B cell (primary cell): Measurements from ENCODE around the gene ARHGAP26. TPM values are rescaled to one million over a fixed set of nuclear protein-coding genes. Genes with fewer than 3 reads are reported as not detected.

Experiments
- ATAC-seq: fragments of 200-7000 bp; cut with Tn5 transposase; one replicate; pipeline ENCODE4 v1.10.0; 2021; ENCODE audit warnings: low read depth, mild to moderate bottlenecking, moderate number of reproducible peaks, moderate library complexity
- CTCF ChIA-PET: fragments of 350-600 bp; sonication (Branson Sonifier 250); formaldehyde crosslinking; loops from one replicate; lab custom pipeline; 2021; ENCODE audit warnings: antibody characterized with exemption, inconsistent platforms; lab: Charles Lee
- POLR2A ChIA-PET: fragments of 350-600 bp; sonication (Branson Sonifier 250); formaldehyde crosslinking; loops from one replicate; lab custom pipeline; 2021; ENCODE audit warnings: antibody characterized with exemption; lab: Charles Lee
- DNase-seq: peaks from one replicate; pipeline ENCODE4 v3.0.0; 2013
- H2AFZ ChIP-seq: 2 replicates; pipeline ENCODE4 v1.6.1; 2012; ENCODE audit warnings: mild to moderate bottlenecking, low read depth, low read length; ENCODE audit not compliant: insufficient read depth, poor library complexity, severe bottlenecking
- H3K27ac ChIP-seq, 2 donors: 1 replicate in 1 of 2; 2 replicates in 1 of 2; pipeline ENCODE4 v1.5.1; 2012 to 2013; ENCODE audit warnings: low read length in 2 of 2, mild to moderate bottlenecking in 2 of 2, moderate library complexity in 1 of 2
- H3K27me3 ChIP-seq, 4 experiments: fragments of 200-600 bp in 1 of 4; sonication (generic) in 1 of 4; replicated peaks in 1 of 4; 1 replicate in 2 of 4; 2 replicates in 2 of 4; pipeline versions ENCODE4 v1.6.1 to v1.7.0; 2013 to 2016; ENCODE audit warnings: low read length in 3 of 4, mild to moderate bottlenecking in 2 of 4, mixed read lengths in 1 of 4, moderate library complexity in 1 of 4; ENCODE audit not compliant: insufficient read depth in 4 of 4, control insufficient read depth in 3 of 4; ENCODE audit errors: control extremely low read depth in 1 of 4
- H3K36me3 ChIP-seq, 2 experiments: replicated peaks in 1 of 2; 1 replicate in 1 of 2; 2 replicates in 1 of 2; pipeline versions ENCODE4 v1.6.1 to v1.7.1; 2013; ENCODE audit warnings: low read length in 1 of 2; ENCODE audit not compliant: insufficient read depth in 2 of 2, control insufficient read depth in 1 of 2; ENCODE audit errors: control extremely low read depth in 1 of 2, extremely low read depth in 1 of 2
- H3K4me1 ChIP-seq, 2 donors: fragments of 200-600 bp in 1 of 2; sonication (generic) in 1 of 2; 1 replicate in 1 of 2; 2 replicates in 1 of 2; pipeline versions ENCODE4 v1.5.1 to v1.6.1; 2013 to 2017; ENCODE audit warnings: low read length in 2 of 2; ENCODE audit not compliant: control insufficient read depth in 2 of 2, insufficient read depth in 2 of 2
- H3K4me2 ChIP-seq: replicated peaks from 2 replicates; pipeline ENCODE3; 2012; ENCODE audit warnings: mild to moderate bottlenecking, low read depth, low read length; ENCODE audit not compliant: poor library complexity, severe bottlenecking
- H3K4me3 ChIP-seq, 5 experiments: fragments of 200-600 bp in 1 of 5; sonication (generic) in 1 of 5; 1 replicate in 3 of 5; 2 replicates in 2 of 5; pipeline versions ENCODE4 v1.5.1 to v1.7.0; 2011 to 2016; ENCODE audit warnings: low read length in 4 of 5, mild to moderate bottlenecking in 4 of 5, low read depth in 2 of 5, control low read depth in 1 of 5, moderate library complexity in 1 of 5; ENCODE audit not compliant: insufficient read depth in 1 of 5; ENCODE audit errors: control extremely low read depth in 1 of 5, extremely low read depth in 1 of 5
- H3K79me2 ChIP-seq: fragments of 200-600 bp; sonication (generic); one replicate; pipeline ENCODE4 v1.6.0; 2016; ENCODE audit warnings: low read length; ENCODE audit not compliant: control insufficient read depth, insufficient read depth
- H3K9ac ChIP-seq: fragments of 200-600 bp; sonication (generic); 2 replicates; pipeline ENCODE4 v1.6.1; 2017; ENCODE audit warnings: mild to moderate bottlenecking, low read length, moderate library complexity
- H3K9me3 ChIP-seq, 3 donors: one replicate each; pipeline versions ENCODE4 v1.6.1 to v1.7.1; 2013; ENCODE audit warnings: low read length in 2 of 3; ENCODE audit not compliant: control insufficient read depth in 2 of 3, insufficient read depth in 1 of 3; ENCODE audit errors: control extremely low read depth in 1 of 3
- H4K20me1 ChIP-seq: 2 replicates; pipeline ENCODE4 v1.6.0; 2012; ENCODE audit warnings: mild to moderate bottlenecking, low read length; ENCODE audit not compliant: insufficient read depth, control insufficient read depth, poor library complexity, severe bottlenecking
- H3K27ac Mint-ChIP-seq: one replicate; pipeline ENCODE4 v1.8.0; 2021; ENCODE audit warnings: mixed read lengths
- H3K27me3 Mint-ChIP-seq: one replicate; pipeline ENCODE4 v1.8.0; 2021; ENCODE audit warnings: mixed read lengths
- H3K4me1 Mint-ChIP-seq: one replicate; pipeline ENCODE4 v1.8.0; 2021; ENCODE audit warnings: mixed read lengths
- H3K4me3 Mint-ChIP-seq: one replicate; pipeline ENCODE4 v1.8.0; 2021; ENCODE audit warnings: mixed read lengths
- H3K9me3 Mint-ChIP-seq: one replicate; pipeline ENCODE4 v1.8.0; 2022; ENCODE audit warnings: mixed read lengths; ENCODE audit not compliant: insufficient read depth
- CTCF ChIP-seq: fragments of 200-600 bp; IDR thresholded peaks from one replicate; pipeline ENCODE4 v1.8.0; 2022; ENCODE audit warnings: antibody characterized with exemption, mild to moderate bottlenecking
- EZH2 ChIP-seq: IDR thresholded peaks from 2 replicates; pipeline ENCODE4 v1.6.1; 2012; ENCODE audit warnings: borderline replicate concordance, low read depth, mild to moderate bottlenecking, moderate library complexity, low read length; ENCODE audit not compliant: insufficient read depth, poor library complexity, severe bottlenecking
- WGBS: methylation state at CpG from one replicate; pipeline ENCODE4 v1.1.5; 2013; ENCODE audit warnings: missing lambda C conversion rate; ENCODE audit not compliant: insufficient coverage; 5-methylcytosine and 5-hydroxymethylcytosine counted together
- intact Hi-C: fragments of 100-400 bp; cut with micrococcal nuclease; formaldehyde crosslinking; loops from one replicate; pipeline ENCODE4 v1.10.0; 2022
- polyA plus RNA-seq: library from polyadenylated mRNA; depleted of rRNA; stranded (reverse); fragments of >200 nt; gene quantifications from 2 replicates; pipeline ENCODE4 v1.2.3, GENCODE V29; 2012
- total RNA-seq, 2 donors: library from RNA; stranded (reverse); fragments of 120-200 nt in 1 of 2; gene quantifications; 1 replicate in 1 of 2; 2 replicates in 1 of 2; pipeline versions ENCODE4 v1.2.3 to v1.2.4, GENCODE V29; 2013 to 2022

ARHGAP26 gene
- total and polyA plus RNA-seq, 2 donors (not counting 1 experiment from before 2014, with no cell fraction given), result 1.8 to 22.5 TPM

GRCh38 chr5:142878638-142879037, 108.5 kb downstream of the ARHGAP26 start:
- ChIA-PET POLR2A (no interaction called here), CTCF (interaction anchor here (0.6 to 14.1 kb wide), 12 partner anchors 7 to 1314 kb away, joined by 3 to 616 read pairs (median 28); no protein-coding TSS in a partner anchor)
- intact Hi-C loops, result no loop called here
- no peaks in the 10 kb centered on the region for H3K27me3 Mint-ChIP-seq
- no peak overlapping the region for H3K4me3 ChIP-seq
- H4K20me1 ChIP-seq, result no peaks in the 10 kb centered on the region
- H3K36me3 ChIP-seq, result no peaks in the 10 kb centered on the region
- no peaks in the 10 kb centered on the region for H3K79me2 ChIP-seq
- no peaks in the 10 kb centered on the region for H3K27me3 ChIP-seq
- no peak overlapping the region for H3K27ac ChIP-seq
- H3K9me3 Mint-ChIP-seq, result no peaks in the 10 kb centered on the region
- no peak overlapping the region for H3K9ac ChIP-seq
- TF ChIP-seq EZH2, result no peak
- no peak for TF ChIP-seq CTCF
- peaks cover 9% of the 10 kb centered on the region for H3K4me1 Mint-ChIP-seq
- H3K4me3 Mint-ChIP-seq, result no peak overlapping the region
- no peak overlapping the region for H2AFZ ChIP-seq
- no peak for DNase-seq
- ATAC-seq, result no peak
- H3K4me2 ChIP-seq, result no peak overlapping the region
- 87% methylated on average over 3 of the region's 3 CpGs for WGBS
- no peak overlapping the region for H3K27ac Mint-ChIP-seq
- H3K4me1 ChIP-seq, result peaks cover 0 to 5% of the 10 kb centered on the region in 2 donors
- no peaks in the 10 kb centered on the region for H3K9me3 ChIP-seq

- DNase-seq (peak; percentile 47), ATAC-seq (peak; percentile 54)
- Mint-ChIP-seq H3K9me3 (no peaks in the 10 kb centered on the region), H3K4me1 (peaks cover 9% of the 10 kb centered on the region), H3K27me3 (no peaks in the 10 kb centered on the region), H3K27ac (no peak overlapping the region), H3K4me3 (no peak overlapping the region)
- Histone ChIP-seq H3K36me3 (no peaks in the 10 kb centered on the region), H3K4me2 (no peak overlapping the region), H4K20me1 (no peaks in the 10 kb centered on the region), H3K4me3 (no peak overlapping the region), H3K9me3 (no peaks in the 10 kb centered on the region), H3K9ac (no peak overlapping the region), H3K27me3 (no peaks in the 10 kb centered on the region), H3K4me1 (peaks cover 0 to 5% of the 10 kb centered on the region in 2 donors), H3K79me2 (no peaks in the 10 kb centered on the region), H2AFZ (no peak overlapping the region), H3K27ac (no peak overlapping the region)
- intact Hi-C loops, result loop anchor here (2.0 to 10.0 kb wide), 2 partner anchors 14 to 726 kb away; no protein-coding TSS in a partner anchor
- WGBS, result 76% methylated on average over 4 of the region's 8 CpGs
- TF ChIP-seq EZH2, result no peak
- TF ChIP-seq CTCF, result no peak
- CTCF ChIA-PET, result interaction anchor here (0.8 to 14.1 kb wide), 17 partner anchors 7 to 729 kb away, joined by 3 to 616 read pairs (median 6); partner anchors contain the start of gene ARHGAP26
- POLR2A ChIA-PET, result interaction anchor here (0.7 kb wide), 2 partner anchors 133 to 702 kb away, joined by 3 to 5 read pairs; no protein-coding TSS in a partner anchor
These were observed 111.1 kb downstream of the ARHGAP26 start for GRCh38 chr5:142881076-142881783.
